ENCODE data around the gene MYO18B. TPM values are rescaled to one million over a fixed set of nuclear protein-coding genes. Genes with fewer than 3 reads are reported as not detected.

MYO18B gene
- total and polyA plus RNA-seq, 2 donors (not counting 3 experiments of a cell fraction or from before 2014, with no cell fraction given), result 0.01 TPM; not detected in 1

DNA sequence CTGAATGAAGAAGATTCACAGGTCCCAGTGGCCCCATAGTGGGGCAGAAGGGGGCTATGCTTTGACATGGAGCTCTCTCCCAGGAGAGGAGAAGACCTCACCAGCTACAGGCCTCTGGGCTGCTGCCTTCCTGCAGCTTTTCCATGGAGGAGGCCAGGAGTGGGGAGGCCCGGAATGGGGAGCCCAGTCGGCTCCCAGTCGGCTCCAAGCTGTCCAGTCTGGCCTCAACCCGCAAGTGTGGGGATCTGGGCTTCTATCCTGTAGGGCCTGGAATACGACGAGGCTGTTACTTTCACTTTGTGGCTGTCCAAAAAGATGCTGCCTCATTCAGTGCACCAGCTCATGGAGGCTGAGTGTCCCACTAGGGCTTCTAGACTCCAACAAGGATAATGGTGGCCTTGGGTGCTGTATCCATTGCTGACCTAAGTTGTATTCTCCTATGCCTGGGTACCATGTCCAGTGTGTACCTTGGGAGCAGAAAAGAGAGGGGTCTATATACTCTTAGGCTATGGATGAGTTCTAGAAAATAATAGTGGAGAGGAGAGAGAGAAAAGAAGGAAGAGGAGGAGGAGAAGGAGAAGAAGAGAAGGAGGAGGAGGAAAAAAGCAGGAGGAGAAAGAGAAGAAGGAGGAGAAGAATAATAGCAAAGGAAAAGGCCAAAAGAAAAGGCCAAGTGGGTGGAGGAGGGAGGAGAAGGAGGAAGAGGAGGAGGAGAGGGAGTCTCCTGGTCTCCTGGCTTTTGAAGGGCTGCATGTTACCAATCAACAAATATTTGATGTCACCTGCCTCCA, 1.1 kb downstream of the MYO18B start:
- FAIRE-seq, result no peak

More for the DNA sequence above, 1.1 kb downstream of the MYO18B start:
- DNase-seq (ENCODE audit: low read depth, low spot score), result no peak
- Histone ChIP-seq H3K27me3 (ENCODE audit: control insufficient read depth in 2 of 2, insufficient read depth in 2 of 2, low read length in 2 of 2) (no peaks in the 10 kb centered on the region), H3K9ac (replicated peaks; ENCODE audit: extremely low read depth, insufficient read depth, low read length) (no peak overlapping the region), H4K20me1 (replicated peaks; ENCODE audit: control insufficient read depth, extremely low read depth, insufficient read depth, low read length) (no peaks in the 10 kb centered on the region), H3K4me2 (ENCODE audit: insufficient read depth, low read length) (no peak overlapping the region), H3K9me3 (replicated peaks; ENCODE audit: control insufficient read depth, insufficient read depth, low read length) (no peaks in the 10 kb centered on the region), H3K9me1 (replicated peaks; ENCODE audit: control insufficient read depth, extremely low read depth, insufficient read depth, low read length) (no peaks in the 10 kb centered on the region), H3K4me1 (ENCODE audit: control insufficient read depth, extremely low read depth, insufficient read depth, low read length) (peaks cover 23% of the 10 kb centered on the region), H3K4me3 (replicated peaks in 1 of 3; ENCODE audit: insufficient read depth in 1 of 3, low read depth in 1 of 3, low read length in 3 of 3) (no peak overlapping the region), H3K27ac (ENCODE audit: insufficient read depth, low read depth, low read length) (no peak overlapping the region), H3K79me2 (ENCODE audit: control insufficient read depth, insufficient read depth, low read length) (no peaks in the 10 kb centered on the region), H3K36me3 (ENCODE audit: control insufficient read depth in 2 of 2, extremely low read depth in 1 of 2, insufficient read depth in 2 of 2, low read length in 2 of 2) (no peaks in the 10 kb centered on the region), H2AFZ (ENCODE audit: low read depth, low read length) (no peak overlapping the region)
- TF ChIP-seq POLR2AphosphoS5 (IDR thresholded peaks at IDR 0.05; ENCODE audit: insufficient read depth, low read depth, low read length) (no peak), FOS (IDR thresholded peaks at IDR 0.05; ENCODE audit: borderline replicate concordance, insufficient read depth, low read length) (no peak), MYC (IDR thresholded peaks at IDR 0.05; ENCODE audit: low read depth, low read length) (no peak), EZH2 (IDR thresholded peaks at IDR 0.05; ENCODE audit: borderline replicate concordance, low read depth, low read length, severe bottlenecking) (no peak), JUN (IDR thresholded peaks at IDR 0.05; ENCODE audit: borderline replicate concordance, insufficient read depth, insufficient read length, low read depth) (no peak), GATA2 (IDR thresholded peaks at IDR 0.05; ENCODE audit: insufficient read depth, insufficient read length, low read depth, low read length) (no peak), POLR2A (IDR thresholded peaks at IDR 0.05; ENCODE audit: low read depth, low read length) (no peak)
- TF ChIP-seq, protein P1, sequence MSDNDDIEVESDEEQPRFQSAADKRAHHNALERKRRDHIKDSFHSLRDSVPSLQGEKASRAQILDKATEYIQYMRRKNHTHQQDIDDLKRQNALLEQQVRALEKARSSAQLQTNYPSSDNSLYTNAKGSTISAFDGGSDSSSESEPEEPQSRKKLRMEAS (IDR thresholded peaks at IDR 0.05; ENCODE audit: insufficient read depth, insufficient read length), result no peak
- TF ChIP-seq, protein P2, sequence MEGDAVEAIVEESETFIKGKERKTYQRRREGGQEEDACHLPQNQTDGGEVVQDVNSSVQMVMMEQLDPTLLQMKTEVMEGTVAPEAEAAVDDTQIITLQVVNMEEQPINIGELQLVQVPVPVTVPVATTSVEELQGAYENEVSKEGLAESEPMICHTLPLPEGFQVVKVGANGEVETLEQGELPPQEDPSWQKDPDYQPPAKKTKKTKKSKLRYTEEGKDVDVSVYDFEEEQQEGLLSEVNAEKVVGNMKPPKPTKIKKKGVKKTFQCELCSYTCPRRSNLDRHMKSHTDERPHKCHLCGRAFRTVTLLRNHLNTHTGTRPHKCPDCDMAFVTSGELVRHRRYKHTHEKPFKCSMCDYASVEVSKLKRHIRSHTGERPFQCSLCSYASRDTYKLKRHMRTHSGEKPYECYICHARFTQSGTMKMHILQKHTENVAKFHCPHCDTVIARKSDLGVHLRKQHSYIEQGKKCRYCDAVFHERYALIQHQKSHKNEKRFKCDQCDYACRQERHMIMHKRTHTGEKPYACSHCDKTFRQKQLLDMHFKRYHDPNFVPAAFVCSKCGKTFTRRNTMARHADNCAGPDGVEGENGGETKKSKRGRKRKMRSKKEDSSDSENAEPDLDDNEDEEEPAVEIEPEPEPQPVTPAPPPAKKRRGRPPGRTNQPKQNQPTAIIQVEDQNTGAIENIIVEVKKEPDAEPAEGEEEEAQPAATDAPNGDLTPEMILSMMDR (IDR thresholded peaks at IDR 0.05; ENCODE audit: extremely low read depth in 1 of 2, insufficient read depth in 1 of 2, low read depth in 1 of 2, low read length in 2 of 2), result no peak
- dilution Hi-C loops (cut with MboI; ENCODE audit: extremely low pct_ligation_motif_present, low sequenced_read_pairs) (no loop called here), intact Hi-C loops (cut with micrococcal nuclease) (no loop called here)
- ChIA-PET POLR2A (no interaction called here), CTCF (interaction anchor here (0.7 to 1.2 kb wide), 2 partner anchors 42 to 199 kb away, joined by 3 to 4 read pairs; no protein-coding TSS in a partner anchor)
- BruUV-seq (replicated peaks), result no TSS peak

Measured in endothelial cell of umbilical vein (primary cell).